ENCODE results near the gene AKAP8.
"Not testable (repeated sequence)": the region's sequence is repeated elsewhere in the genome, so short reads cannot be mapped to it uniquely, and the experiment has no call there.

AKAP8 gene

GRCh38 chr19:15403151-15403531 is 23.6 kb upstream of the AKAP8 start:
- DNase-seq: no peak

GRCh38 chr19:15402411-15403150 is 23.0 kb upstream of the AKAP8 start:
- no peak for DNase-seq

- DNase-seq: no peak
Observed at GRCh38 chr19:15401397-15401710, 21.8 kb upstream of the AKAP8 start.

GRCh38 chr19:15400521-15401396 is 21.2 kb upstream of the AKAP8 start:
- no peak for DNase-seq

GRCh38 chr19:15399635-15400034 is 20.0 kb upstream of the AKAP8 start:
- DNase-seq: no peak

- DNase-seq: no peak
Observed at GRCh38 chr19:15399234-15399515, 19.6 kb upstream of the AKAP8 start.

- DNase-seq: no peak
Observed at GRCh38 chr19:15398501-15399233, 19.1 kb upstream of the AKAP8 start.

GRCh38 chr19:15397782-15398181 is 18.2 kb upstream of the AKAP8 start:
- no peak for DNase-seq

GRCh38 chr19:15397236-15397635 is 17.6 kb upstream of the AKAP8 start:
- DNase-seq: no peak

GRCh38 chr19:15396436-15396835 is 16.8 kb upstream of the AKAP8 start:
- DNase-seq: no peak

GRCh38 chr19:15395251-15395650 is 15.7 kb upstream of the AKAP8 start:
- not testable (repeated sequence) for DNase-seq

- no peak for DNase-seq
Observed at GRCh38 chr19:15394426-15394825, 14.8 kb upstream of the AKAP8 start.

- DNase-seq: no peak
Observed at GRCh38 chr19:15393963-15394362, 14.4 kb upstream of the AKAP8 start.

GRCh38 chr19:15390814-15391213 is 11.2 kb upstream of the AKAP8 start:
- no peak for DNase-seq

- no peak for DNase-seq
Observed at GRCh38 chr19:15381864-15382263, 2.3 kb upstream of the AKAP8 start.

GRCh38 chr19:15381429-15381828 is 1.8 kb upstream of the AKAP8 start:
- no peak for DNase-seq

- no peak for DNase-seq
Observed at GRCh38 chr19:15379999-15380647, 536 bp upstream of the AKAP8 start.

- DNase-seq: no peak
Observed at GRCh38 chr19:15378534-15379082, 979 bp downstream of the AKAP8 start.

- no peak for DNase-seq
Observed at GRCh38 chr19:15374796-15375440, 4.7 kb downstream of the AKAP8 start.

GRCh38 chr19:15374105-15374651 is 5.4 kb downstream of the AKAP8 start:
- DNase-seq: no peak

- no peak for DNase-seq
Observed at GRCh38 chr19:15373644-15374043, 5.9 kb downstream of the AKAP8 start.

- DNase-seq: no peak
Observed at GRCh38 chr19:15372891-15373301, 6.7 kb downstream of the AKAP8 start.
